Right lobe of liver (tissue), 6 donors: ENCODE data around the gene ABLIM2. TPM values are rescaled to one million over a fixed set of nuclear protein-coding genes. Genes with fewer than 3 reads are reported as not detected.
A peak's percentile ranks its signal among the peaks of the same experiment; 100 is the strongest.

ENCODE experiments used
- ATAC-seq, 4 donors: fragments of 200-7000 bp; cut with Tn5 transposase; one replicate each; pipeline ENCODE4 v1.9.1; 2020; ENCODE audit warnings: mild to moderate bottlenecking in 4 of 4, moderate library complexity in 4 of 4
- DNase-seq, 3 donors: peaks; one replicate each; pipeline ENCODE4 v3.0.0-alpha.2; 2020
- H3K27ac ChIP-seq, 3 donors: fragments of 200-600 bp; one replicate each; pipeline ENCODE4 v1.8.0; 2022
- H3K27me3 ChIP-seq, 2 donors: fragments of 200-600 bp; one replicate each; pipeline ENCODE4 v1.8.0; 2022
- H3K36me3 ChIP-seq, 4 donors: fragments of 200-600 bp; sonication (generic) in 1 of 4; one replicate each; pipeline versions ENCODE4 v1.5.1 to v1.8.0; 2017 to 2022; ENCODE audit warnings: control low read depth in 1 of 4
- H3K4me1 ChIP-seq, 4 donors: fragments of 200-600 bp; sonication (generic) in 1 of 4; one replicate each; pipeline versions ENCODE4 v1.5.1 to v1.8.0; 2017 to 2022; ENCODE audit warnings: control low read depth in 1 of 4
- H3K4me3 ChIP-seq, 3 donors: fragments of 200-600 bp; one replicate each; pipeline ENCODE4 v1.8.0; 2022
- H3K9me3 ChIP-seq, 4 donors: fragments of 200-600 bp; sonication (generic) in 1 of 4; one replicate each; pipeline versions ENCODE4 v1.5.1 to v1.8.0; 2017 to 2022; ENCODE audit warnings: control low read depth in 1 of 4
- POLR2A ChIP-seq: fragments of 450-650 bp; IDR thresholded peaks from one replicate; pipeline ENCODE4 v1.6.1; 2017; ENCODE audit warnings: antibody characterized with exemption, mild to moderate bottlenecking
- WGBS: methylation state at CpG from one replicate; pipeline ENCODE4 v1.1.6; 2018; ENCODE audit warnings: low coverage, low lambda C conversion rate; ENCODE audit not compliant: insufficient coverage; ENCODE audit errors: missing lambda C conversion rate; 5-methylcytosine and 5-hydroxymethylcytosine counted together
- intact Hi-C, 2 donors: fragments of 100-400 bp; cut with DNase I; formaldehyde crosslinking; loops; one replicate each; pipeline versions ENCODE4 v1.11.2 to v1.14.1; 2022
- total RNA-seq, 6 experiments: library from RNA; depleted of rRNA in 2 of 6; stranded (reverse); fragments of >200 nt in 2 of 6; fragmentation: NEBNext Ultra II Directional in 3 of 6; extraction: Animal tissue kit (Norgen Biotek cat#: 25700) in 3 of 6; gene quantifications; one replicate each; pipeline versions ENCODE4 v1.1.0 to v1.2.4, GENCODE V29; 2016 to 2023
- TF ChIP-seq, protein P1 (sequence below), 4 donors: fragments of 200-600 bp in 3 of 4; fragments of 450-650 bp in 1 of 4; IDR thresholded peaks; one replicate each; pipeline versions ENCODE4 v1.5.1 to v1.8.0; 2016 to 2022; ENCODE audit warnings: antibody characterized with exemption in 4 of 4, mild to moderate bottlenecking in 2 of 4
- donor health status: DM: no; HTN: yes; CAD: no.
- donor health status: DM: no; HTN: no; CAD: no.
- donor health status: DM: no; HTN: no; CAD: no.
- donor health status: DM: no; HTN: yes; CAD: no.
- donor health status: DM: no; HTN: yes; CAD: no.

Gene ABLIM2
- total RNA-seq, 6 experiments from 2014 or later, result 0.93 to 3.5 (median 2.3) TPM

DNA sequence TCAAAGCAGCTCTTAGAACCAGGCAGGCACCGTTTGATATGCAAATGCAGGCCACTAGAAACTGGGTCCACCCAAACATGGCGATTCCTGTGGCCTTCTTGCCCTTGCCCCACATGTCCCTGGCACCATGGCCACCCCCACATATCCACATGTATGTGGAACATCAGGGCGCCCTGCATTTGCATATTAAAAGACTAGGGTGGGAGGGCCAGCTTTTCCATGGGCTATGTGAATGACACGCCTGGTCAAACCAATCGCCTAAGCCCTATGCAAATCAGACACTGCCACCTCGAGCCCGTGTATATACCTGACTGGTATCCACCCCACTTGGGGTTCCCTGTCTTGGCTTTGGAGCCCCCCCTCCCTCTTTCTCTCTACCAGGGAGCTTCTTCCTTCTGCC, 107.0 kb downstream of the ABLIM2 start:
- Histone ChIP-seq H3K4me3 (no peak overlapping the region), H3K36me3 (no peaks in the 10 kb centered on the region), H3K9me3 (no peaks in the 10 kb centered on the region), H3K27ac (no peak overlapping the region), H3K4me1 (peaks cover 0 to 7% (median 3%) of the 10 kb centered on the region in 4 donors), H3K27me3 (no peaks in the 10 kb centered on the region)
- intact Hi-C loops, result loop anchor here in 1 of 2 donors (10.0 kb wide), 1 partner anchor 103 kb away; the partner anchor contains the start of gene ABLIM2
- ATAC-seq, result no peak
- 77% methylated on average over 4 of the region's 7 CpGs for WGBS
- DNase-seq, result no peak
- TF ChIP-seq, protein P1, sequence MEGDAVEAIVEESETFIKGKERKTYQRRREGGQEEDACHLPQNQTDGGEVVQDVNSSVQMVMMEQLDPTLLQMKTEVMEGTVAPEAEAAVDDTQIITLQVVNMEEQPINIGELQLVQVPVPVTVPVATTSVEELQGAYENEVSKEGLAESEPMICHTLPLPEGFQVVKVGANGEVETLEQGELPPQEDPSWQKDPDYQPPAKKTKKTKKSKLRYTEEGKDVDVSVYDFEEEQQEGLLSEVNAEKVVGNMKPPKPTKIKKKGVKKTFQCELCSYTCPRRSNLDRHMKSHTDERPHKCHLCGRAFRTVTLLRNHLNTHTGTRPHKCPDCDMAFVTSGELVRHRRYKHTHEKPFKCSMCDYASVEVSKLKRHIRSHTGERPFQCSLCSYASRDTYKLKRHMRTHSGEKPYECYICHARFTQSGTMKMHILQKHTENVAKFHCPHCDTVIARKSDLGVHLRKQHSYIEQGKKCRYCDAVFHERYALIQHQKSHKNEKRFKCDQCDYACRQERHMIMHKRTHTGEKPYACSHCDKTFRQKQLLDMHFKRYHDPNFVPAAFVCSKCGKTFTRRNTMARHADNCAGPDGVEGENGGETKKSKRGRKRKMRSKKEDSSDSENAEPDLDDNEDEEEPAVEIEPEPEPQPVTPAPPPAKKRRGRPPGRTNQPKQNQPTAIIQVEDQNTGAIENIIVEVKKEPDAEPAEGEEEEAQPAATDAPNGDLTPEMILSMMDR (IDR thresholded peaks at IDR 0.05), result no peak
- no peak for TF ChIP-seq POLR2A

GRCh38 chr4:8050555-8051206, 107.9 kb downstream of the ABLIM2 start:
- 17% methylated on average over 18 of the region's 28 CpGs for WGBS
- peak overlapping the region in 1 of 3 donors; percentile 2 for H3K4me3 ChIP-seq
- intact Hi-C loops, result loop anchor here in 1 of 2 donors (10.0 kb wide), 1 partner anchor 104 kb away; the partner anchor contains the start of gene ABLIM2

GRCh38 chr4:8050180-8050554, 108.4 kb downstream of the ABLIM2 start:
- intact Hi-C loops, result loop anchor here in 1 of 2 donors (10.0 kb wide), 1 partner anchor 105 kb away; the partner anchor contains the start of gene ABLIM2
- Histone ChIP-seq H3K4me1 (peaks cover 0 to 7% (median 3%) of the 10 kb centered on the region in 4 donors), H3K27ac (no peak overlapping the region), H3K27me3 (no peaks in the 10 kb centered on the region), H3K4me3 (no peak overlapping the region), H3K36me3 (no peaks in the 10 kb centered on the region), H3K9me3 (no peaks in the 10 kb centered on the region)
- DNase-seq (no peak), ATAC-seq (no peak)
- 100% methylated on average over 2 of the region's 4 CpGs for WGBS
- TF ChIP-seq, protein P1 (IDR thresholded peaks at IDR 0.05), result no peak
- no peak for TF ChIP-seq POLR2A

More at GRCh38 chr4:8050555-8051206, 107.9 kb downstream of the ABLIM2 start:
- no peaks in the 10 kb centered on the region for H3K9me3 ChIP-seq
- H3K27ac ChIP-seq, result peak overlapping the region in 1 of 3 donors; percentile 9
- H3K4me1 ChIP-seq, result peaks cover 0 to 7% (median 3%) of the 10 kb centered on the region in 4 donors
- H3K27me3 ChIP-seq, result no peaks in the 10 kb centered on the region
- H3K36me3 ChIP-seq, result no peaks in the 10 kb centered on the region
- peak; percentile 82 to 88 (median 85) for DNase-seq
- peak; percentile 91 to 97 (median 96) for ATAC-seq
- TF ChIP-seq POLR2A, result no peak
- TF ChIP-seq, protein P1 (IDR thresholded peaks at IDR 0.05), result no peak

DNA sequence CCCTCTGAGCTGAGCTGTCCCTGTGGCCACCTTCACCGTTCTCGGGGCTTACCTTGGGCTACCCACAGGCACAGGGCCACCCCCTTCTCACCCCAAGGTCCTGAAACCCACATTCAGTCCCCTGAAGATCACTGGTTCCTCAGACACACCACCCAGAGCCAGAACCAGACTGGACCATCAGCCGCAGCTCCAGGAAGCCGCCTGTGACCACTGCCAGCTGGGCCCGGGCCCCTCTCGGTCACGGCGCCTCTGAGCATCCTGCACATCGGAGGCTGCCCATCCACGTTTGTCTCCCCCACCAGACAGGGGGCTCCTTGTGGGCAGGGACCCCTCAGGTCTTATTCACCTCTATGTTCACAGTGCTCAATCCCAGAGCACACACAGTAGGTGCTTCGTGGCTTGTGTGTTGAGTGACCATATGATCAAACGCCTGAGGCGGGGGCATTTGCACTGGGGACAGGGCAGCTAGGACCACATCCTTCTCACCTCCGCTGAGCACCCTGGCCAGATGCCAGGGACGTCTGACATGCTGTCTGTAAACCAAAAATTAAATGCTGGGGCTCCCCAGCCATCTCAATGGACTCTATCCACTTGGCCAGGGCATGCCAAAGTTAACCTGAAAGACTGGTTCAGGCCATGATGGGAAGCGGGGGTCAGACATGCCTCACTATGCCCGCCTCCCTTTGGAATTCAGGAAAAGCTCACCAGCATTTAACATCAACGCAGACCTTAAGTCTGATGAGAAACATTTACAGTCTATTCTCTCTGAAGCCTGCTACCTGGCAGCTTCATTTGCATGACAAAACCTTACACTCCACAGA, 109.5 kb downstream of the ABLIM2 start:
- TF ChIP-seq POLR2A, result no peak
- TF ChIP-seq, protein P1 (IDR thresholded peaks at IDR 0.05), result no peak
- intact Hi-C loops, result no loop called here
- ATAC-seq, result no peak

More for the DNA sequence above, 109.5 kb downstream of the ABLIM2 start:
- no peaks in the 10 kb centered on the region for H3K27me3 ChIP-seq
- DNase-seq, result no peak
- H3K9me3 ChIP-seq, result no peaks in the 10 kb centered on the region
- H3K27ac ChIP-seq, result no peak overlapping the region
- no peak overlapping the region for H3K4me3 ChIP-seq
- no peaks in the 10 kb centered on the region for H3K36me3 ChIP-seq
- WGBS, result no CpG with 5 or more reads among the region's 18 CpGs
- peaks cover 0 to 7% (median 3%) of the 10 kb centered on the region in 4 donors for H3K4me1 ChIP-seq
